Stimulated activated CD8-positive, alpha-beta memory T cell treated with anti-CD3 and anti-CD28 coated beads, Interleukin-7, amount 100 ng/mL, for 4 hours (primary cell): ENCODE data around the gene SLC39A13.

Experiments
- DNase-seq, 2 donors: peaks; one replicate each; pipeline ENCODE4 v3.0.0-alpha.2; 2020; ENCODE audit warnings: low read depth in 2 of 2

The SLC39A13 gene

DNA sequence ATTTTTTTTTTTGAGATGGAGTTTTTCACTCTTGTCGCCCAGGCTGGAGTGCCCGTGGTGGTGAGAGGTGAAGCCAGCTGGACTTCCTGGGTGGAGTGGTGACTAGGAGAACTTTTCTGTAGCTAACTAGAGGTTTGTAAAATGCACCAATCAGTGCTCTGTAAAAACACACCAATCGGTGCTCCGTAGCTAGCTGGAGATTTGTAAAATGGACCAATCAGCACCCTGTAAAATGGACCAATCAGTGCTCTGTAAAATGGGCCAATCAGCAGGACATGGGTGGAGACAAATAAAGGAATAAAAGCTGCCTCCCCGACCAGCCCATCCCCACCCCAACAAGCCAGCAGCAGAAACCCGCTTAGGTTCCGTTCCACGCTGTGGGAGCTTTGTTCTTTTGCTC is 45.0 kb downstream of the SLC39A13 start:
- DNase-seq: no peak

DNA sequence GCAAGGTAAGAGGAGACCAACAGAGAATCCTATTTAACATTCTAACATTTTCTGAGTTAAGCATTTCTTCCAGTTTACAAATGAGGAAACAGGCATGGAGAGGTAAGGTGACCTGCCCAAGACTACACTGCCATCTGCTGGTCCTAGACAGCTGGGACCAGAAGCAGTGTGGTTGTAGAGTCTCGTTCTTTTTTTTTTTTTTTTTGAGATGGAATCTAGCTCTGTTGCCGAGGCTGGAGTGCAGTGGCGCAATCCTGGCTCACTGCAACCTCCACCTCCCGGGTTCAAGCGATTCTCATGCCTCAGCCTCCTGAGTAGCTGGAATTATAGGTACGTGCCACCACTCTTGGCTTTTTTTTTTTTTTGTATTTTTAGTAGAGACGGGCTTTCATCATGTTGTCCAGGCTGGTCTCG is 45.9 kb downstream of the SLC39A13 start:
- peak; percentile 34 to 35 for DNase-seq

DNA sequence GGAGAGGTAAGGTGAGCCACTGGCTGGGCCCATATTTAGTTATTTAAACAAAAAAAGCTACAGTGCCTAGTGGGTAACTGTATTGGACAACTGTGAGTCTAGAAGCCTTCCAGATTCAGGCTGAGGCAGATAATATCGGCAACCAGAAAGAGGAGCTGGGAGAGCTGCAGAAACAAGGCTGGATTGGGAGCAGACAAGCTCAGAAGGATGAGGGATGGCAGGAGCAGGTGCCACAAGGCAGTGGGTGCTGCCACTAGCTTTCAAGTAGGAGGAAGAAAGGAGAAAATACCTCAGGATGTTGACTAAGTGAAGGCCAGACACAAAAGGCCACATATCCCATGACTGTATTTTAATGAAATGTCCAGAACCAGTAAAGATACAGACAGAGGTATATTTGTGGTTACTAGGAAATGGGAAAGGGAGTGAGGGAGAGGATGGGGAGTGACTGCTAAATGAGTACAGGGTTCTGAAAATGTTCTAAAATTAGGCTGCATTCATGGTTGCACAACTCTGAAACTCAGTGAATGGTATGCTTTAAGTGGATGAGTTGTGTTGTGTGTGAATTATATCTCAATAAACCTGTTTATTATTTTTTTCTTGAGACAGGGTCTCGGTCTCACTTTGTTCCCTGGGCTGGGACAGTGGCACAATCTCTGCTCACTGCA is 52.3 kb downstream of the SLC39A13 start:
- no peak for DNase-seq

DNA sequence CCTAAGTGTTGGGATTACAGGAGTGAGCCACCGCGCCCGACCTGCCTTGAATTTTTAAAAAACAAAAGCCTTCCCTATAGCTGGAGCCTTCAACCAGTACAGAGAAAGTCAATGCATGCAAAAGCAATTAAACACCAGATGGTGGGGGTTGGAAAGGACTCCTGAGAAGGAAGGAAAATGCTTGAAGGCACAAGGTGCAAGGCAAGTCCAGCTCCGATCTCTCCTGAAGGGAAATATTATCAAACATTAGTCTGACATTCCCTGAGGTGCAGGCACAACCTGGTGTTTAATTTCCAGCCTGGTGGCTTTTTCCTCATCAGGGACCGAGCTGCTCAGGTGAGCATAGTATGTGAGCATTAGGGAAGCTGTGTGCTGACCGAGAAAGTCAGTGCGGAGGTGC is 53.5 kb downstream of the SLC39A13 start:
- DNase-seq: no peak

DNA sequence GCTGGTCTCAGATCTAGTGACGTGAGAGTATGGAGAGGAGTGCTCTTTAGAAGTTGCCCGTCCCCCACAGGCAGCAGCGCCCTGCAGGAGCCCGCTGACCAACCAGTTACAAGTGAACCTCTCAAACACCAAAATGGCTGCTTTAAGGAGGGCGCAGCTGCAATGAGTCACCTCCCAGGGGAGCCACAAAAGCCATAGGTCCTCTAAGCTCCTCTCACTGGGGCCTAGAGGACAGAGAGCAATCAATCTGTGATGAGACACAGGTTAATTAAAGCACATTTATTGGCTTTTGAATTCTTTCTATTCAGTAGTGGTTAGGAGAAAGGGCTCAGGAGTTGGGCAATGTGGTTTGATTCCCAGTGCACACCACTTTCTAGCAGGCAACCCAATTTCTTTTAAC is 56.1 kb downstream of the SLC39A13 start:
- DNase-seq: no peak
